OCI-LY1 (cell line): ENCODE measurements around the gene GANC.

Experiments used
- H2AFZ ChIP-seq: fragments of 200-600 bp; sonication (generic), shearing (Covaris generic); 2 replicates; pipeline ENCODE4 v1.6.0; 2014; ENCODE audit warnings: antibody characterized with exemption, mild to moderate bottlenecking, low read length
- H3F3A ChIP-seq: fragments of 200-600 bp; sonication (generic), shearing (Covaris generic); 2 replicates; pipeline ENCODE4 v1.6.0; 2014; ENCODE audit warnings: mild to moderate bottlenecking, antibody characterized with exemption, low read length, moderate library complexity; ENCODE audit not compliant: insufficient read depth
- H3K27ac ChIP-seq: fragments of 200-600 bp; sonication (generic); 2 replicates; pipeline ENCODE4 v1.5.1; 2014; ENCODE audit warnings: low read length, mixed run types, mild to moderate bottlenecking, low read depth; ENCODE audit not compliant: poor library complexity, severe bottlenecking
- H3K27me3 ChIP-seq: fragments of 200-600 bp; sonication (generic); 2 replicates; pipeline ENCODE4 v1.6.0; 2014; ENCODE audit warnings: antibody characterized with exemption, mild to moderate bottlenecking, low read length, moderate library complexity; ENCODE audit not compliant: insufficient read depth
- H3K36me3 ChIP-seq: fragments of 200-600 bp; sonication (generic); 2 replicates; pipeline ENCODE4 v1.6.1; 2014; ENCODE audit warnings: mild to moderate bottlenecking, antibody characterized with exemption, low read length, moderate library complexity, mixed read lengths; ENCODE audit not compliant: insufficient read depth
- H3K4me1 ChIP-seq: fragments of 200-600 bp; sonication (generic); 2 replicates; pipeline ENCODE4 v1.5.1; 2014; ENCODE audit warnings: mild to moderate bottlenecking, low read length, moderate library complexity; ENCODE audit not compliant: insufficient read depth, severe bottlenecking
- H3K4me2 ChIP-seq: fragments of 200-600 bp; sonication (generic), shearing (Covaris generic); 2 replicates; pipeline ENCODE4 v1.6.1; 2014; ENCODE audit warnings: low read length
- H3K4me3 ChIP-seq: fragments of 200-600 bp; sonication (generic); 2 replicates; pipeline ENCODE4 v1.5.1; 2014; ENCODE audit warnings: low read length, low read depth, mild to moderate bottlenecking, mixed read lengths; ENCODE audit not compliant: poor library complexity, severe bottlenecking
- H3K79me2 ChIP-seq: fragments of 200-600 bp; shearing (Covaris generic); 2 replicates; pipeline ENCODE4 v1.6.1; 2016; ENCODE audit warnings: mixed run types, low read length, mixed read lengths; ENCODE audit not compliant: insufficient read depth
- H3K9ac ChIP-seq: fragments of 200-600 bp; sonication (generic), shearing (Covaris generic); 2 replicates; pipeline ENCODE4 v1.6.1; 2014; ENCODE audit warnings: mild to moderate bottlenecking, low read length, mixed read lengths
- H3K9me2 ChIP-seq: fragments of 200-600 bp; sonication (generic), shearing (Covaris generic); 2 replicates; pipeline ENCODE4 v1.6.1; 2014; ENCODE audit warnings: low read depth, mild to moderate bottlenecking, low read length, mixed read lengths
- H3K9me3 ChIP-seq: fragments of 200-600 bp; shearing (Covaris generic); 2 replicates; pipeline ENCODE4 v1.6.1; 2014; ENCODE audit warnings: low read length, mixed read lengths
- H4K20me1 ChIP-seq: fragments of 200-600 bp; sonication (generic), shearing (Covaris generic); 2 replicates; pipeline ENCODE4 v1.6.0; 2016; ENCODE audit warnings: mild to moderate bottlenecking, low read length; ENCODE audit not compliant: insufficient read depth
- EZH2 ChIP-seq: fragments of 200-600 bp; sonication (generic), shearing (Covaris generic); IDR thresholded peaks from 2 replicates; pipeline ENCODE4 v1.8.0; 2017; ENCODE audit warnings: borderline replicate concordance, mixed run types, mild to moderate bottlenecking, antibody characterized with exemption, low read length, moderate library complexity, mixed read lengths
- TF ChIP-seq, protein P1 (sequence below): fragments of 200-600 bp; sonication (generic), shearing (Covaris generic); IDR thresholded peaks from 2 replicates; pipeline ENCODE4 v1.5.1; 2017; ENCODE audit warnings: mild to moderate bottlenecking, antibody characterized with exemption, low read length, moderate library complexity, mixed read lengths

The GANC gene

DNA sequence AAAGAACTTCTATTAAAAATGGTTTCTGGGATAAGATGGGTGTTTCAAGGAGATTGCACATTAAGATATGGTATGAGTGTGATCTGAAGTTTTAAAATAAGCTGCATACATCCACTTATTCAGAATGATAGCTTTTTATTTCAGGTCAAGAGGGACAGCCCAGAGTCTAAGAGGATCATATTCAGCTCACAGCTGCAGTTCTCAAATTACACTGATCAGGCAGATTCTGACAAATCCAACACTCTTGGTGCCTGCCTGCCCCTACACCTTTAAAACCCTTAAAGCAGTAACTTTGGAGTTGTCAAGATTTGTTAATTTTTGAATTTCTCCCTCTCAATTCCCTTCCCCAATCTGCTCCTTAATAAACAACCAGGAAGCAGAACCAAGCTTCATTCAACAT lies 9.3 kb downstream of the GANC start:
- Histone ChIP-seq H3K9me2 (no peaks in the 10 kb centered on the region), H3K36me3 (no peaks in the 10 kb centered on the region), H3K4me1 (peaks cover 5% of the 10 kb centered on the region), H3K27me3 (no peaks in the 10 kb centered on the region), H2AFZ (no peak overlapping the region), H3K79me2 (no peaks in the 10 kb centered on the region), H3K4me3 (no peak overlapping the region), H3K9me3 (no peaks in the 10 kb centered on the region), H4K20me1 (no peaks in the 10 kb centered on the region), H3F3A (no peaks in the 10 kb centered on the region), H3K27ac (no peak overlapping the region), H3K9ac (no peak overlapping the region), H3K4me2 (no peak overlapping the region)
- TF ChIP-seq EZH2 = no peak
- TF ChIP-seq, protein P1, sequence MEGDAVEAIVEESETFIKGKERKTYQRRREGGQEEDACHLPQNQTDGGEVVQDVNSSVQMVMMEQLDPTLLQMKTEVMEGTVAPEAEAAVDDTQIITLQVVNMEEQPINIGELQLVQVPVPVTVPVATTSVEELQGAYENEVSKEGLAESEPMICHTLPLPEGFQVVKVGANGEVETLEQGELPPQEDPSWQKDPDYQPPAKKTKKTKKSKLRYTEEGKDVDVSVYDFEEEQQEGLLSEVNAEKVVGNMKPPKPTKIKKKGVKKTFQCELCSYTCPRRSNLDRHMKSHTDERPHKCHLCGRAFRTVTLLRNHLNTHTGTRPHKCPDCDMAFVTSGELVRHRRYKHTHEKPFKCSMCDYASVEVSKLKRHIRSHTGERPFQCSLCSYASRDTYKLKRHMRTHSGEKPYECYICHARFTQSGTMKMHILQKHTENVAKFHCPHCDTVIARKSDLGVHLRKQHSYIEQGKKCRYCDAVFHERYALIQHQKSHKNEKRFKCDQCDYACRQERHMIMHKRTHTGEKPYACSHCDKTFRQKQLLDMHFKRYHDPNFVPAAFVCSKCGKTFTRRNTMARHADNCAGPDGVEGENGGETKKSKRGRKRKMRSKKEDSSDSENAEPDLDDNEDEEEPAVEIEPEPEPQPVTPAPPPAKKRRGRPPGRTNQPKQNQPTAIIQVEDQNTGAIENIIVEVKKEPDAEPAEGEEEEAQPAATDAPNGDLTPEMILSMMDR = no peak

DNA sequence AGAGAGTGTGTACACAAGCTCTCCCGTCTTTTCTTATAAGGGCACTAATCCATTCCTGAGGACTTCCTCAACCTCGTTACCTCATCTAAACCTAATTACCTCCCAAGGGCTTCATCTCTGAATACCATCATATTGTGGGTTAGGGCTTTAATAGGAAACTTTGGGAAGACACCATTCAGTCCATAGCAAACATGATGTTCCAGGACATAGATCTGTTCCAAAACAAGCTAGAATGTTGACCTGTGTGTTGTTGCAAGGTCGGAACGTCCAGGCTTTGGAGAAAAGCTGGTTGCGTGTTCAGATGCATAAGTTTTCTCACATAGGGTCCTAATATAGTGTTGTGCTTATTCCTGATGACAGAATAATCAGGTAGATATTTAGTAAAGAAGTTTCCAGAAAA lies 9.9 kb downstream of the GANC start:
- H3K9me3 ChIP-seq = no peaks in the 10 kb centered on the region
- H3K4me1 ChIP-seq = peaks cover 5% of the 10 kb centered on the region
- no peaks in the 10 kb centered on the region for H4K20me1 ChIP-seq
- no peak overlapping the region for H3K9ac ChIP-seq
- no peaks in the 10 kb centered on the region for H3F3A ChIP-seq
- H3K36me3 ChIP-seq = no peaks in the 10 kb centered on the region
- no peak overlapping the region for H3K4me3 ChIP-seq
- H3K79me2 ChIP-seq = no peaks in the 10 kb centered on the region
- H3K27me3 ChIP-seq = no peaks in the 10 kb centered on the region
- no peak overlapping the region for H2AFZ ChIP-seq
- no peak overlapping the region for H3K4me2 ChIP-seq
- H3K27ac ChIP-seq = no peak overlapping the region
- TF ChIP-seq, protein P1 = no peak
- no peak for TF ChIP-seq EZH2
- no peaks in the 10 kb centered on the region for H3K9me2 ChIP-seq

DNA sequence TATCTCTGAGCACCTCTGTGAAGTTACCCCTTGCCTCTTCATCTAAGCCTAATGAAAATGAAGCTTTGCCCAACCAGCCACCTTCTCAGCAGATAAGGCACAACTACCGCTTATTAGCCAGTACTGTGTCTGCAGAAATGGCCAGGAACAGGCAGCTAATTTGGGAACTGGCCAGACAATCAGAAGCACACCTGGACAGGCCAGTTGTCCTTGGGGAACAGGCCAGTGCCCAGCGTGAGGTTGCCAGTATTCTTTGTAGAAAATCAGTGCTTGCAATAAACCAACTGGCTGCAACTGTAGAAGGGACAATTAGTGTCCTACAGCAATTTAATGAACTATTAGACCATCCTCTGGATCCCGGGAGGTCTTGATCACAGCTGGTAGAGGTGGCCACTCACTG lies 10.7 kb downstream of the GANC start:
- H3K4me2 ChIP-seq = no peak overlapping the region
- H2AFZ ChIP-seq = no peak overlapping the region
- no peaks in the 10 kb centered on the region for H3F3A ChIP-seq
- no peaks in the 10 kb centered on the region for H3K79me2 ChIP-seq
- H3K4me1 ChIP-seq = peaks cover 5% of the 10 kb centered on the region
- no peak overlapping the region for H3K4me3 ChIP-seq
- no peaks in the 10 kb centered on the region for H3K9me2 ChIP-seq
- no peak overlapping the region for H3K27ac ChIP-seq
- H4K20me1 ChIP-seq = no peaks in the 10 kb centered on the region
- H3K36me3 ChIP-seq = no peaks in the 10 kb centered on the region
- TF ChIP-seq EZH2 = no peak
- TF ChIP-seq, protein P1 = no peak
- H3K9me3 ChIP-seq = no peaks in the 10 kb centered on the region
- no peaks in the 10 kb centered on the region for H3K27me3 ChIP-seq
- H3K9ac ChIP-seq = no peak overlapping the region
